GM21717 (cell line): ENCODE data around the gene NOTCH1.

Source experiments
- ATAC-seq: cut with Tn5 transposase; IDR thresholded peaks from one replicate; pipeline ENCODE4 v1.9.1; 2021; ENCODE audit warnings: mild to moderate bottlenecking, moderate library complexity; ENCODE audit not compliant: unreplicated experiment

The NOTCH1 gene

DNA sequence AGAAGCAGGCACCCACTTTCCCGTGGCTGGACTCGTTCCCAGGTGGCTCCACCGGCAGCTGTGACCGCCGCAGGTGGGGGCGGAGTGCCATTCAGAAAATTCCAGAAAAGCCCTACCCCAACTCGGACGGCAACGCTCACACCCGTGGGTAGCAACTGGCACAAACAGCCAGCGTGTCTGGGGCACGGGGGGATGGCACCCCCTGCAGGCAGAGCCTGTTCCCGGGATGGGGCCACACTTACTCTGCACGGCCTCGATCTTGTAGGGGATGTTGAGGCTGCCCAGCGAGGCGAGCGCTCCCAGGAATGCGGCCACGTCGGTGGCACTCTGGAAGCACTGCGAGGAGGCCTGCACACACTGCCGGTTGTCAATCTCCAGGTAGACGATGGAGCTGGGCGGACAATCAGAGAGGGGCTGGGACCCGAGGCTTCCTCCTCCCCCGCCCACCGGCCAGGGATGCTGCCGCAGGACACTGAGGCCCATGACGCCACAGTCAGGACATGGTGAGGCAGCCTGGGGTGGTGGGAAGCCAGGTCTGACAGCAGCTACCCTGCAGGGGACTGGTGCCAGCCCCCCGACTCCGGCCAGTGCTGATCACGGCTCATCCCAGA is 42.8 kb downstream of the NOTCH1 start:
- no peak for ATAC-seq

DNA sequence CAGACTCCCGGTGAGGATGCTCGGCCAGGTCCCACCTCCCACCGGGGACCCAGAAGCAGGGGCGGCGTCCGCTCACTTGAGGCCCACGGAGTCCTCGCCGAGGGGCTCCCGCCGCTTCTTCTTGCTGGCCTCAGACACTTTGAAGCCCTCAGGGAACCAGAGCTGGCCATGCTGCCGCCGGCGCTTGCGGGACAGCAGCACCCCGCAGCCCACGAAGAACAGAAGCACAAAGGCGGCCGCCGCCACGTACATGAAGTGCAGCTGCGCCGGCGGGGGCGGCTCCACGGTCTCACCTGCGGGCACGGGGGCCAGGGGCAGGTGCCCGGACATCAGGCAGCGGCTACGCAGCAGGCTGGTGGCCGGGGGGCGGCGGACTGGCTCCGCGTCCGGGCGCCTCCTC is 43.7 kb downstream of the NOTCH1 start:
- no peak for ATAC-seq

DNA sequence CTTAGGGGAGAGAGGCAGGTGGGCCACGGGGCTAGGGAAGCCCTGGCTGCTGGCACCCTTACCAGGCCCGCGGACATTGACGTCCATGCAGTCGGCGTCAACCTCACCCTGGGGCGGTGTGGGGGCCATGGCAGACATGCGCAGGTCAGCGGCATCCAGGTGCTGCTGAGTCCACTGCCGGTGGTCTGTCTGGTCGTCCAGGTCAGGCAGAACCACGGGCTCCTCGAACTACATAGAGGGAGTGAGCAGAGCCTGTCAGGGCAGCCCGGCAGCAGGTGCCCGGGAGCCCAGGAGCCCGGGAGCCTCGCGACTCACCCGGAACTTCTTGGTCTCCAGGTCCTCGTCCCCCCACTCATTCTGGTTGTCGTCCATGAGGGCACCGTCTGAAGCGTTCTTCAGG is 44.2 kb downstream of the NOTCH1 start:
- ATAC-seq: no peak

DNA sequence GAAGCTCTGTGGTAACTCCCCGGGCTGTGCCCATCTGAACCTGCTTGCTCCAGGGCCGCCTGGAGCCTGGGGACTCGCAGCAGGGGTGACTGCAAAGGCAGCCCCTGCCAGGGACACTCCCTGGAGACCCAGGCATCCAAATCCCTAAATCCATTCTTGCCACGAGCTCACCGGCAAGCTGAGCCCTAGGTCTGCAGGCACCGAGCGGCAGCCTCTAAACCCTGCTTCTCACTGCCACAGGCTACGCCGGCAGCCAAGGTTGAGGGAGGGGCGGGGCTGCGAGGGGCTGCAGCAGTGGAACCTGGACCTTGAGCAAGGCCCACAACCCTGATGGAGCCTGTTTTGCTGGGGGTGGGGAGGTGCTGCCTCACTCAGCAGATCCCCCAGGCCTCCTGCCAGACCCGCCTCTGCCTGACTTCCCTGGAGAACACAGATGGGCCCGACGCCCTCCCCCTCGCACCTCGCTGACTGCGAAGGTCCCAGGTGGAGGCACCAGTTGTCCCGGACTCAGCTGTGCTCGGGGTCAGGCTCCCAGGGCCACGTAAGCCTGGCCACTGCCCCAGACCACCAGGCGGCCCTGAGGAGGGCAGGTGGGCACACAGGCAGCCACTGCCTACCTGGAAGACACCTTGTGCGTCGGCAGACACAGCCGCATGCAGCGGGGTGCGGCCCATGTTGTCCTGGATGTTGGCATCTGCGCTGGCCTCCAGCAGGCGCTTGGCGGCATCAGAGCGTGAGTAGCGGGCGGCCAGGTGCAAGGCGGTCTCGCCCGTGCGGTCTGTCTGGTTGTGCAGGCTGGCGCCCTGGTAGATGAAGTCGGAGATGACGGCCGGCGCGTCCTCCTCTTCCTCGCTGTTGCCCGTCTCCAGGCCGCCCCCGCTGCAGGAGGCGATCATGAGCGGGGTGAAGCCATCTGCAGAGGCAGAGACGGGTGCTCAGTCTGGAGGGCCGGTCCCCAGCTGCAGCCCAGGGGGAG is 45.6 kb downstream of the NOTCH1 start:
- ATAC-seq: no peak

DNA sequence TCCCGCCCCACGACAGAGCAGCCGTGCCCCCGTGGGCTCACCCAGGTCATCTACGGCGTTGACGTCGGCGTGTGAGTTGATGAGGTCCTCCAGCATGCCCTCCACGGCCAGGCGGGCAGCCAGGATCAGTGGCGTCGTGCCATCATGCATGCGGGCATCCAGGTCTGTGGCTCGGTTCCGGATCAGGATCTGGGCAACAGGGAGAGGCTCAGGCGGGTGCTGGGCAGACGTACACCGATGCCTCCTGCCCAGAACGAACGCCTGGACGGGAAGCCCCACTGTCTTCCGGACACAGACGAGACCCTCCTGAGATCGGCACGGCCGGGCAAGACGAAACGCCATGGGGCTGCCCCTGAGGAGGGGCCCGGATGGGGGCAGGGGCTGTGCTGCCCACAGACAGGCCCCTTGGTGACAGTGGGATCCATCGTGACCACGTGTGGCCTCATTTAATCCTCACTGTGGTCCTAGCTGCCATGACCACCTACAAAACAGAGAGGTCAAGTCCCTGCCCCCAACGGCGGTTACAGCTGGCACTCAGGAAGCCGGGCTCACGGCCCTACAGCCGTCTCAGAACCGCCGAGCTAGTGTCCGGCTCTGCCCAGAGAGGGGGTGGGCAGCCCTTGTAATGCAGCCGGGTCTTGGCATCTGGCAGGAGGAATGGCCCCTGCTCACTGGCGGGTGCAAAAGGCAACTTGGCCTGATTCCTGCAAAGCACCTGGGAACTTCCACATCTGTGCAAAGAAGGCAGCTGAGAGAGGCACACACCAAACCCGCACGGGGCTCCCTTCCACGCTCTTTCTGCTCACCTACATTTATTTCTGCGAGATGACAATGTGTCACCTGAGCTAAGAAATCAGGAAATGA is 46.5 kb downstream of the NOTCH1 start:
- ATAC-seq: no peak

DNA sequence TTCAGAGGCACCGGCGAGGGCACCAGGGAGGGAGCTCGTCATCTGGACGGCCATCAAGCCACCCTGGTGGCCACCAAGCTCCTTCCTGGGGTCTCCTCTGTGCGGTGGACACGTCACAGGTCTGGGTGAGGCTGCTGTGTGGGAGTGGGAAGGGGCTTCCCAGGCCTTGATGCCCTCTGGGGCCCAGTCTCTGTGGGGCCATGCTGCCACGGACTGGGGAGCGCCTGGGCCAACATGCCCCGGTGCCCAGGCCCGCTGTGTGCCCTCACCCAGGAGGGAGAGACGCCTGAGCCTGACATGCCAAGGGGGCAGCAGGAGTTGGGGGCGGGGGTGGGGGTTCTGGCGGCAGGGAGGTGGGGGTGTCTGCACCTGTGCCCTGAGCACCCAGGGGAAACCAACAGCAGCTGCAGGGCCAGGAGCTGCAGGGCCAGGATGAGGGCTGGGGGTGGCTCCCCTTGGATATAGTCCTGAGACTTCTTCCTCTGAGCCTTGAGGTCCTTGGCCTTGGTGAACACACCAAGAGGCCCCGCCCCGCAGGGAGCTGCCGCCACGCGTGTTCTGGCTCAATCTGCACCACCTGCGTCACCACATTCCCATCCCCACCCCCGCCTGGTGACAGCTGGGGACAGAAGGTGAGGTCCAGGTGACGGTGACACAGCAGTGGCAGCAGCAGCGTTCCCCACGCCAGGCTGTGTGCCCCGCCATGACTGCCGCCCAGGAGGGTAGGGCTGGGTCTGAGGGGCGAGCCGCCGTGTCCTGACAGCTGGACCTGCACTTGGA is 47.7 kb downstream of the NOTCH1 start:
- no peak for ATAC-seq

DNA sequence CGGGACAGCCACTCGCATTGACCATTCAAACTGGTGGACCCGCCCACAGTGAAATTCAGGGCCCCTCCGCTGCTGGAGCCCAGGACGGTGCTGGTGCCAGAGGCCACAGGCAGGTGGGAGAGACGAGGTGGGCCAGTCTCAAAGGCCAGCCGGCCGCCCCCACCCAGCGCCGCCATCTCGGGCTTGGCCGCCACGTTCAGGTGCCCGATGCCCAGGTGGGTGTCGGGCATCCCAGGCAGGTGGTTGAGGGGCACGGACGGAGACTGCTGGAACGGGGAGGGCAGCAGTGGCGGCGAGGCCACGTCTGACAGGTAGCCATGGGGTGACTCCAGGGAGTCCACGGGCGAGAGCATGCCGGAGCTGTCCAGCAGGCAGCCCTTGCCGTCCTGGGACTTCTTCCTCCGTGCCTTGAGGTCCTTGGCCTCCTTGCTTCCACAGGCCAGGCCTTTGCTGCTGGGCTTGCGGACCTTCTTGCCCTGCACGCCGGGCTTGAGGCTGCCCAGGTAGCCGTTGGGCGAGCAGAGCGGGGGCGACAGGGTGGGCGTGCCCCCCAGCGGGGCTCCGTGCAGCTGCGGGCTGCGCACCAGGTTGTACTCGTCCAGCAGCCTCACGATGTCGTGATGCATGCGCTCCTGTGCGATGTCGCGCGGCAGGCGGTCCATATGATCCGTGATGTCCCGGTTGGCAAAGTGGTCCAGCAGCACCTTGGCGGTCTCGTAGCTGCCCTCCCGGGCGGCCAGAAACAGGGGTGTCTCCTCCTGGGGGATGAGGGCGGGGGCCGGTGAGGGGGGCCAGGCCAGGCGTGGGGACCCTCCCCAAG is 48.8 kb downstream of the NOTCH1 start:
- ATAC-seq: no peak

DNA sequence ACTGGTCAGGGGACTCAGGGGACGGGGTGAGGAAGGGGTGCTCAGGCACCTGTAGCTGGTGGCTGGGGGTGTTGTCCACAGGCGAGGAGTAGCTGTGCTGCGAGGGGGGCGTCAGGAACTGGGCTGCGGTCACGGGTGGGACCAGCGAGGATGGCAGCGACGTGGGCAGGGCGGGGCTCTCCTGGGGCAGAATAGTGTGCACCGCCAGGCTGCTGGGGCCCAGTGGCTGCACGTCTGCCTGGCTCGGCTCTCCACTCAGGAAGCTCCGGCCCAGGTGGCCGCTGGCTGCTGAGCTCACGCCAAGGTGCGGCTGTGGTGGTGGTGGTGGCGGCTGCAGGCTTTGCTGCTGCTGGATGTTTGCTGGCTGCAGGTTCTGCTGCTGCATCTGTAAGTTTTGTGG is 49.7 kb downstream of the NOTCH1 start:
- ATAC-seq: no peak

DNA sequence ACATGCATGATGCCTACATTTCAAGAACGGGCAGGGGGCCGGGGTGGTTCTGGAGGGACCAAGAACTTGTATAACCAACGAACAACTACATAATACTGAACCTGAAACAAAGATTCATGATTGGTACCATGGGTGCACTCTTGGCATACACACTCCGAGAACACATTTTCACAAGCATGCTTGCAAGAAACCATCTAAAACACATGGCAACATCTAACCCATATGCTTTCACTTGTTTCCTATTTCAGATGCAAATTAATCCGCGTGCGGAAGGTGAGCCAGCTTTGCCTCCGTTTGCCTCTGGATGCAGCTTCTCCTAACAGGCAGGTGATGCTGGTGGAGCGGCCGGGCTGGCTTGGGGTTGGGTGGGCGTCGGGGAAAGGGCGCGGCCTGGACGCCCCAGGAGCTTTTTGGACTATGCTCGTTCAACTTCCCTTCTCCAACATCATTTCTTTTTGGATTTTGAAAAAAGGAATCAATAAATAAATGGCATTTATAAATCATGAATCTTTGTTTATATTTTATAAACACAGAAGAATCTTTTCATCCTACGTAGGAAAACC is 50.5 kb downstream of the NOTCH1 start:
- no peak for ATAC-seq

DNA sequence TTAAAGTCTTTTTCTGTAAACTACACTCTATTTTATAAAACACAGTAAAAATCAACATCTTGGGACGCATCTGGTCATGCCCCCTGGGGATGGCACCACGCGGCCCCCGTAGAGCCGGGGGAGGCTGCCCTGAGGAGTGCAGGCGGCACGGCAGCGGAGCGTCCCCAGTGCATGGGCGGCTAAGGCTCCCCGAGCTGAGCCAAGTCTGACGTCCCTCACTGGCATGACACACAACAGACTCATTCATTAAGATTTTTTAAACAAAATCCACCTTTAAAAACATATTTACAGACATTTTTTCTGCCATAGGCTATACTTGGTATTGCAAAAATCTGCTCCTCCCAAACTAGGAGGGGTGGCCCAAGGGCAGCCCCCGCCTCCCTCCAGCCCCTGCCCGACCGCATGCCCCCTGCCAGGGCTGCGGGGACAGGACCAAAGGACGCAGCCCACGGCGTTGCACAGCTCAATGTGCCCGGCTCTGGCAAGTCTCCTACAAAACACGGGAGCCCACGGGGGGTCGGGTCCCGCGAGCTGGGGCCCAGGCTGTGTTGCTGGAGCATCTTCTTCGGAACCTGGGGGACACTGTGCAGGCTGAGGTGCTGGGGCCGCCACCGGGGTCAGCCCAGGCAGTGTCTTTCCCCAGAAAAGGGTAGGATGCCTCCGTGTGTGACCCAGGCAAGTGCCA is 51.2 kb downstream of the NOTCH1 start:
- no peak for ATAC-seq

DNA sequence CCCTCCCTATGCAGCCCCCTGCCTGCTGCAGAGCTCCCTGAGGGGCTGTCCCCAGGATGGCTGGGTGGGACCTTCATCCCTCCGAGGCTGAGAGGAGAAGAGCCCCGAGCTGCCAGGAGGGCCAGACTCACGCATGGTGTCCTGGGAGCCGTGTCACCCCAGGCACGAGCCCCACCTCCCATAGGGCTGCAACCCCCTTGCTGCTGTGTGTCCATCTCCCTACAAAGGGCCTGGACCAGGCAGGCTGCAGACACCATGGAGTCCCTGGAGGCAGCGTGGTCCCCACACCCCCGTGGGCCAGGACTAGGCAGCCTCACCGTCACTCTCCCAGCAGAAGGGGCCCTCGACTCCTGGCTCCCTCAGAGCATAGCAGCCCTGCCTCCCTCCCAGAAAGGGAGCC is 51.8 kb downstream of the NOTCH1 start:
- ATAC-seq: no peak

DNA sequence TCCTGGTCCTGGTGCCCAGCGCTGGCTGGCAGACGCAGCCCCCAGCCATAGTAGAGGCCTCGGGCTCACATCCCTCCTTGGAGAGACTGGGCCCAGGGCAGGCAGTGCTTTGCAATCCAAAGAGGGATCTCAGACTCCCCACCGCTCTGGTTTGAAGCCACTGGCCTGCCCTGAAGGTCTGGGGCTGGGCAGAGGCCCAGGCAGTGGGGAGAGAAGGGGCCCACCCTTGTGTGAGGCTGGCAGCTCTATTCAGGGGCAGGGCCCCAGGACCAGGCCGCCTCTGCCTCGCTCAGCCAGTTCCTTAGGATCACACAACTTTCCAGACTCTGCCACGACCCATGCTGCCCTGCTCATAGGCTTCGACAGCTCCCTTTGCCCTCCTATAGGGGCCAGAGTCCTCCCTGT is 52.3 kb downstream of the NOTCH1 start:
- ATAC-seq: no peak

DNA sequence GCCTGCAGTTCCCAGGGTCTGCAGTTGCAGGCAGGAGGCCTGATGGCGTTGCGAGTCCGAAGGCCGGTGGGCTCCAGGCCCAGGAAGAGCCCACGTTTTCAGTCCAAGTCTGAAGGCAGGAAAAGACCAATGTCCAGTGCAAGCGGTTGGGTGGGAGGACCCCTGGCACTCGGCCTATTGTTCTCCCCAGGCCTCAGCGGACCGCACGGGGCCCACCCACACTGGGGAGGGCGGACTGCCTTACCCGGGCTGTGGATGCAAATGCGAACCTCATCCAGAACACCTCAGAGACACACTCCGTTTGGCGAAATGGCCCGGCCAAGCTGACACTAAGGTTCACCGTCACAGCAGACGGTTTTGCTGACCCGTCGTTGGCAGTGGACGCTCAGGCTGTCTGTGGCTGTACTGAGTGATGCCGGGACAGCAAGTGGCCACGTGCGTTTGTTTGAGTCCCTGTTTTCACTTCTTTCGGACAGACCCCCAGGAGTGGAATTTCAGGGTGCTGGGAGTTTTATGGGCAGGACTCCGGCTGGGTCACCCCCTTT is 52.8 kb downstream of the NOTCH1 start:
- no peak for ATAC-seq

DNA sequence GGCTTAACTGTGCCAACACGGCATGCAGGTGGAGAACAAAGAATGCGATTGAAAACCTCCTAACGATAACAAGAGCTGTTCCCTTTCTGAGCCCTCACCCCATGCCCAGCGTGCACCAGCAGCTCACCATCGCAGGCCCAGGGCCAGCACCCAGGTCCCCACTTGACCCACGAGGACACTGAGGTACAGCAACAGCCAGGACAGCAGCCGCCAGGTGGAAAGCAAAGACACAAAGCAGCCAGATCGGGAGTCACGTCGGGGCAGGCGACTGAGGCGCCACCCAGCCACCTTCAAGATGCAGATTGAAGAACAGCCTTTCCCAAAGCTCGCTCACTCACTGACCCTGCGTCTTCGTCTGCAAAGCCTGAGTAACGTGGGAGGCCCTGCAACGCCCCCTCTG is 56.1 kb downstream of the NOTCH1 start:
- ATAC-seq: no peak

DNA sequence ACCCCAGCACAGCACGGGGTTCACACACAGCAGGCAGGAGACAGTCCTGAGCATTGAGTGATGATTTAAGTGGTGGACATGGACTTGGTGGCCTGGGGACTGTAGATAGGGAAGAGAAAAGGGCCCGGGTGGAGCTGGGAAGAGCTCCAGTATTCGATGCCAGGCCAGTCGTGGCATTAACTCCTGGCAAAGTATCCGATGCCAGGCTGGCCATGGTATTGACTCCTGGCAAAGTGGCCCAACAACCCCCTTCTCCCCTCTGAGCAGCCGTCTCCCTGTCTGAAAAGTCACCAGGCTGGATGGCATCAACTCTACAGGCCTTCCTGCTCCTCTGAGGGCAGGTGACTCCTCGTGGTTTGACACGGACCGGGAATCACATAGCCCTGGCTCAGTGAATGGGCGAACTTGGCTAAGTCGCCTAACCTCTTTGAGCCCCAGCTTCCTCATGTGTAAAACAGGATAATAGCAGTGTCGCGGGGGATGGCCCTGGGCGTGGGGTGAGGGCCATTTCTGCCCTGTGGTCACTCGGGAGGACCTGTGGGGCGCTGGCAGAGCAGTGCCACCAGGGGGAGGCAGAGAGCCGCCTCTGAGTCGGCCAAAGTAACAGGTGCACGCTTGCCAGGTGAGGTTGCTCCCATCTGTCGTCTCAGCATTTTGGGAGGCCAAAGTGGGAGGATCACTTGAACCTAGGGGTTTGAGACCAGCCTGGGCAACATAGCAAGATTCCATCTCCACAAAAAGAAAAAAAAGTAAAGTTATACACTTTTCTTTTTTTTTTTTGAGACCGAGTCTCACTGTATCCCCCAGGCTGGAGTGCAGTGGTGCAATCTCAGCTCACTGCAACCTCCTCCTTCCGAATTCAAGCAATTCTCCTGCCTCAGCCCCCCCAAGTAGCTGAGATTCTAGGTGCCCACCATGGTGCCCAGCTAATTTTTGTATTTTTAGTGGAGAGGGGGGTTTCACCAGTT is 57.3 kb downstream of the NOTCH1 start:
- no peak for ATAC-seq

DNA sequence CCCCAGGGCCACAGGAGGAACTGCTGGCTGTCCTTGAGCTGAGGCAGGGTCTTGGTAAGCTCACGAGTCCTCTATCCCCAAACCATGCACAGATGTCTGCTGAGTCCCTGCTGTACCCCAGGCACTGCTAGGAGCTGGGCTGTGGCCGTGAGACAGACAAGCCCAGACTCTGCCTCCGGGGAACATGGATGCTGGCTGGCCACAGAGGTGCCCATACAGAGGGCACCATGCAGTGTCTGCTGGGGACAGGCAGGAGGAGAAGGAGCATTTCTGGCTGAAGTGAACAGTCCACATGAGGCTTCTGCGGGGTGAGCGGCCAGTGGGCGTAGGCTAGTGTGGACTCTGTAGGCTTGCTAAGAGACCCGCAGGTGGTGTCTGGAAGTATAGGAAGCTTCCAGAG is 58.2 kb downstream of the NOTCH1 start:
- ATAC-seq: no peak

DNA sequence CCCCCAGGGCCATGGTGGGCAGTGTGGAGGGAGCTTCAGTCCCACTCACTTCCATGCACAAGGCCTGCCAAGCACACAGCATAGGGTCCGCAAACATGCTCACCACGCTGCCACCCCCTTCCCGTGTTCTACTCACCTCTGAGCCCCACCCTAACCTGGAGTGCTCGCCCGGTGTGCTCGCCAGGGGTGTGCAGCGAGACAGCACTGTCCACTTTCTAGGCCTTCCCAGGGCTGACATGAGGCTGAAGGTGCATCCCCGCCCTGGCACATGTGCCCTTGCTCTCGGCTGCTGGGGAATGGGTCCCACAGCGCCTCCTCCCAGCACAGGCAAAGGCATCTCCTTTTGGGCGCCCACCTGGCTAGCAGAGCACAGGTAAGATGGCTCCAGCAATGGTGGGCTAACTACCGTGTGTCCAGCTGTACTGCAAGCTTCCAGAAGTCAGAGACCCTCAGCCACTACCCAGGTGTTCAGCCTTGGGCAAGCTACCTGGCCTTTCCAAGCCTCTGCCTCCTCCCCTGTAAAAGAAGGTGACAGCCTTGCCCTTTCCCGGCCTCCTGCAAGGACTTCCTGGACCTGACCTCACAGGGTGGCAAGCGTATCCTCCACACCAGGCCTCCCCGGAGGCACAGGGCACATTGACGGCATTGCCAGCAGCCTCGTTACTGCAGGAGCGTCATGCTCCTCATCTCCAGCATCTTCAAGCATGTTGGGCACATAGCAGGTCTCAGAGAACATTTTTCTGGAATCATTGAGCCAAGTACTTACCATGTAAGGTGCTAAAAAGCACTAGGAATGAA is 58.8 kb downstream of the NOTCH1 start:
- no peak for ATAC-seq
